Measurements from ENCODE around the gene ZNF157. TPM values are rescaled to one million over a fixed set of nuclear protein-coding genes. Genes with fewer than 3 reads are reported as not detected.

ZNF157 gene
- total RNA-seq, 5 donors from 2014 or later (not counting 1 experiment from before 2014, with no cell fraction given), result 0.72 to 1.2 (median 0.95) TPM

GRCh38 chrX:47448165-47448806, 77.9 kb downstream of the ZNF157 start:
- Histone ChIP-seq H3K36me3 (ENCODE audit: control insufficient read depth in 2 of 2, extremely low read depth in 1 of 2, insufficient read depth in 1 of 2, low read length in 1 of 2) (peaks cover 12 to 31% of the 10 kb centered on the region in 2 donors), H3K4me3 (ENCODE audit: control insufficient read depth in 1 of 2, extremely low read depth in 1 of 2, low read length in 1 of 2) (no peak overlapping the region), H3K27me3 (replicated peaks in 1 of 2; ENCODE audit: control insufficient read depth in 2 of 2, extremely low read depth in 1 of 2, insufficient read depth in 2 of 2, low read length in 1 of 2) (no peaks in the 10 kb centered on the region), H3K4me1 (ENCODE audit: control insufficient read depth in 1 of 2, extremely low read depth in 1 of 2, insufficient read depth in 2 of 2, low read length in 2 of 2) (no peaks in the 10 kb centered on the region), H3K9me3 (peaks cover 4% of the 10 kb centered on the region), H3K27ac (ENCODE audit: low read length) (no peak overlapping the region)
- H3K36me3 Mint-ChIP-seq, result peaks cover 62% of the 10 kb centered on the region
- peaks cover 27 to 31% (median 29%) of the 10 kb centered on the region in 3 donors for H3K9me3 Mint-ChIP-seq
- ChIA-PET POLR2A (no interaction called here), CTCF (no interaction called here)
- no peaks in the 10 kb centered on the region for H3K4me1 Mint-ChIP-seq
- DNase-seq (no peak), ATAC-seq (replicated peaks in 1 of 4) (no peak)
- no peaks in the 10 kb centered on the region for H3K27me3 Mint-ChIP-seq
- no peak overlapping the region for H3K4me3 Mint-ChIP-seq
- WGBS (ENCODE audit: insufficient coverage), result no CpG with 5 or more reads among the region's 6 CpGs
- H3K27ac Mint-ChIP-seq, result no peak overlapping the region

- ChIA-PET CTCF (no interaction called here), POLR2A (interaction anchor here in 1 of 2 donors (0.6 kb wide), 1 partner anchor 21 kb away, joined by 3 read pairs; no protein-coding TSS in a partner anchor)
- Histone ChIP-seq H3K27ac (ENCODE audit: low read length) (no peak overlapping the region), H3K9me3 (peaks cover 4% of the 10 kb centered on the region), H3K4me1 (ENCODE audit: control insufficient read depth in 1 of 2, extremely low read depth in 1 of 2, insufficient read depth in 2 of 2, low read length in 2 of 2) (no peaks in the 10 kb centered on the region), H3K4me3 (ENCODE audit: control insufficient read depth in 1 of 2, extremely low read depth in 1 of 2, low read length in 1 of 2) (no peak overlapping the region), H3K36me3 (ENCODE audit: control insufficient read depth in 2 of 2, extremely low read depth in 1 of 2, insufficient read depth in 1 of 2, low read length in 1 of 2) (peaks cover 12 to 52% of the 10 kb centered on the region in 2 donors), H3K27me3 (replicated peaks in 1 of 2; ENCODE audit: control insufficient read depth in 2 of 2, extremely low read depth in 1 of 2, insufficient read depth in 2 of 2, low read length in 1 of 2) (no peaks in the 10 kb centered on the region)
- Mint-ChIP-seq H3K9me3 (peaks cover 14 to 29% (median 19%) of the 10 kb centered on the region in 3 donors), H3K4me3 (no peak overlapping the region), H3K4me1 (no peaks in the 10 kb centered on the region), H3K27ac (no peak overlapping the region), H3K27me3 (no peaks in the 10 kb centered on the region), H3K36me3 (peaks cover 85% of the 10 kb centered on the region)
- no CpG with 5 or more reads among the region's 8 CpGs for WGBS (ENCODE audit: insufficient coverage)
- ATAC-seq (replicated peaks in 1 of 4), result no peak
- DNase-seq, result no peak
Measured at GRCh38 chrX:47452112-47452511, 81.7 kb downstream of the ZNF157 start.

DNA sequence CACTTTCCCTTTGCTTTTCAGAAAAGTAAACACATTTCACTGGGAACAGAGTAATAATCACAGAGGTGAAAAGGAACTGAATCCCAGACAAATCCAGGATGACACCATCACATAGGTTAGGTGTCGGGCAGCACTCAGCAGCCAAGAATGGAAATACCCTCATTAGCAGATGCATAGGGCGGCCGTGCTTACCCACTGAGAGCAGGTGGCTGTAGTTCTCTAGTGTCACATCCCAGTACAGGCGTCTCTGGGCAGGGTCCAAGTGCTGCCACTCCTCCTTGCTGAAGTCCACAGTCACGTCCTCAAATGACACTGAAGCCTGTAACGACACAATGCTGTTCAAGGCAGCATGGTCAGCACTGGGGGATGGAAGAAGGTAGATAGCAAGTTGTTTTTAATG, 85.7 kb downstream of the ZNF157 start:
- Mint-ChIP-seq H3K4me3 (no peak overlapping the region), H3K9me3 (no peaks in the 10 kb centered on the region), H3K36me3 (peaks cover 64% of the 10 kb centered on the region), H3K27me3 (no peaks in the 10 kb centered on the region), H3K27ac (no peak overlapping the region), H3K4me1 (peaks cover 0 to 2% (median 2%) of the 10 kb centered on the region in 3 donors)
- no peak for DNase-seq
- no peak overlapping the region for H3K27ac ChIP-seq (ENCODE audit: low read length)
- POLR2A ChIA-PET, result no interaction called here
- CTCF ChIA-PET, result no interaction called here
- WGBS (ENCODE audit: insufficient coverage), result no CpG with 5 or more reads among the region's 6 CpGs
- H3K4me3 ChIP-seq (ENCODE audit: control insufficient read depth in 1 of 2, extremely low read depth in 1 of 2, low read length in 1 of 2), result no peak overlapping the region
- H3K36me3 ChIP-seq (ENCODE audit: control insufficient read depth in 2 of 2, extremely low read depth in 1 of 2, insufficient read depth in 1 of 2, low read length in 1 of 2), result peaks cover 12 to 34% of the 10 kb centered on the region in 2 donors
- peaks cover 0 to 7% of the 10 kb centered on the region in 2 experiments for H3K4me1 ChIP-seq (ENCODE audit: control insufficient read depth in 1 of 2, extremely low read depth in 1 of 2, insufficient read depth in 2 of 2, low read length in 2 of 2)
- H3K27me3 ChIP-seq (replicated peaks in 1 of 2; ENCODE audit: control insufficient read depth in 2 of 2, extremely low read depth in 1 of 2, insufficient read depth in 2 of 2, low read length in 1 of 2), result no peaks in the 10 kb centered on the region
- ATAC-seq (replicated peaks in 1 of 4), result no peak
- no peaks in the 10 kb centered on the region for H3K9me3 ChIP-seq

DNA sequence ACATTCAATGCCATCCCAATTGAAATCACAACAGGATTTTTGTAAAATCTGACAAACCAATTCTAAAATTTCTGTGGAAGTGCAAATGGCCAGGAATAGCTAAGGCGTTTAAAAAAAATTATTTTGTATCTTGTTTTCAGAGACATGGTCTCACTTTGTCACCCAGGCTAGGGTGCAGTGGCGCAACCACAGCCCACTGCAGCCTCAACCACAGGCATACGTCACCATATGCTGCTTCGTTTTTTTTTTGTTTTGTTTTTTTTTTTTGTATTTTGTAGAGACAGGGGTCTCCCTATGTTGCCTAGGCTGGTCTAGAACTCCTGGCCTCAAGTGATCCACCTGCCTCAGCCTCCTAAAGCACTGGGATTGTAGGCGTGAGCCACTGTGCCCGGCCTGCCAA, 88.2 kb downstream of the ZNF157 start:
- H3K27ac ChIP-seq (ENCODE audit: low read length), result no peak overlapping the region
- CTCF ChIA-PET, result no interaction called here
- no peak overlapping the region for H3K4me3 ChIP-seq (ENCODE audit: control insufficient read depth in 1 of 2, extremely low read depth in 1 of 2, low read length in 1 of 2)
- DNase-seq (peak in 18 of 35 experiments; percentile 1 to 47 (median 13)), ATAC-seq (replicated peaks in 1 of 4) (peak in 1 of 4 experiments; percentile 54)
- Mint-ChIP-seq H3K4me3 (no peak overlapping the region), H3K9me3 (no peaks in the 10 kb centered on the region), H3K4me1 (peaks cover 2 to 8% (median 7%) of the 10 kb centered on the region in 3 donors), H3K27me3 (no peaks in the 10 kb centered on the region), H3K36me3 (peaks cover 56% of the 10 kb centered on the region), H3K27ac (peak overlapping the region in 1 of 2 donors; percentile 13)
- H3K4me1 ChIP-seq (ENCODE audit: control insufficient read depth in 1 of 2, extremely low read depth in 1 of 2, insufficient read depth in 2 of 2, low read length in 2 of 2), result peaks cover 0 to 7% of the 10 kb centered on the region in 2 experiments
- no CpG with 5 or more reads among the region's 6 CpGs for whole genome bisulfite sequencing (ENCODE audit: insufficient coverage)
- H3K27me3 ChIP-seq (replicated peaks in 1 of 2; ENCODE audit: control insufficient read depth in 2 of 2, extremely low read depth in 1 of 2, insufficient read depth in 2 of 2, low read length in 1 of 2), result no peaks in the 10 kb centered on the region
- H3K9me3 ChIP-seq, result no peaks in the 10 kb centered on the region
- POLR2A ChIA-PET, result no interaction called here
- peaks cover 0 to 22% of the 10 kb centered on the region in 2 donors for H3K36me3 ChIP-seq (ENCODE audit: control insufficient read depth in 2 of 2, extremely low read depth in 1 of 2, insufficient read depth in 1 of 2, low read length in 1 of 2)

DNA sequence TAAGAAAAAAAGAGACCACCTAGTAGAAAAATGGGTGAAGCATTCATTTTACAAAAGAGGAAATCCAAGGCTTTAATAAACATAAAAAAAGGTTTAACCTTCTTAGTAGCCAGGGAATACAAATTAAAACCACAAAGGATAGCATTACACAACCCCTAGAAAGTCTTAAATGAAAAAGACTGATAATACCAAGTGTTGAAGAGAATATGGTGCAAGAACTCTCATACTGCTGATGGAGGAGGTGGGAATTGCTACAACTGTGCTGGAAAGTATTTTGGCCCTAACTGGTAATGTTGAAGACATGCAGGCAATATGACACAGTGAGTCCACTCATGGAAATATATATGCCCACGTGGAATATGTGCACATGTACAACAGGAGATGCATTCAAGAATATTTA, 90.2 kb downstream of the ZNF157 start:
- H3K4me3 Mint-ChIP-seq, result no peak overlapping the region
- peak overlapping the region in 1 of 2 donors; percentile 44 for H3K27ac Mint-ChIP-seq
- peaks cover 52% of the 10 kb centered on the region for H3K36me3 Mint-ChIP-seq
- peaks cover 2 to 10% (median 8%) of the 10 kb centered on the region in 3 donors for H3K4me1 Mint-ChIP-seq
- H3K27ac ChIP-seq (ENCODE audit: low read length), result no peak overlapping the region
- H3K27me3 Mint-ChIP-seq, result no peaks in the 10 kb centered on the region
- H3K9me3 ChIP-seq, result no peaks in the 10 kb centered on the region
- no CpG with 5 or more reads among the region's 1 CpG for WGBS (ENCODE audit: insufficient coverage)
- POLR2A ChIA-PET, result no interaction called here
- H3K4me3 ChIP-seq (ENCODE audit: control insufficient read depth in 1 of 2, extremely low read depth in 1 of 2, low read length in 1 of 2), result no peak overlapping the region
- CTCF ChIA-PET, result no interaction called here
- ATAC-seq (replicated peaks in 1 of 4) (no peak), DNase-seq (no peak)
- H3K36me3 ChIP-seq (ENCODE audit: control insufficient read depth in 2 of 2, extremely low read depth in 1 of 2, insufficient read depth in 1 of 2, low read length in 1 of 2), result peaks cover 0 to 12% of the 10 kb centered on the region in 2 donors
- H3K27me3 ChIP-seq (replicated peaks in 1 of 2; ENCODE audit: control insufficient read depth in 2 of 2, extremely low read depth in 1 of 2, insufficient read depth in 2 of 2, low read length in 1 of 2), result no peaks in the 10 kb centered on the region
- peaks cover 0 to 7% of the 10 kb centered on the region in 2 experiments for H3K4me1 ChIP-seq (ENCODE audit: control insufficient read depth in 1 of 2, extremely low read depth in 1 of 2, insufficient read depth in 2 of 2, low read length in 2 of 2)
- H3K9me3 Mint-ChIP-seq, result no peaks in the 10 kb centered on the region

Other genes starting within 250 kb of the ZNF157 start
- 10 to 100 TPM; 52.9 to 64.1 (median 57.8) TPM for gene NDUFB11, start 225.9 kb upstream of the ZNF157 start, total RNA-seq
- gene RBM10, start 225.4 kb upstream of the ZNF157 start, total RNA-seq, result 10 to 100 TPM; 37.3 to 60.3 (median 55.8) TPM
- 100 to 1,000 TPM; 116 to 177 (median 149) TPM for gene UBA1, start 176.7 kb upstream of the ZNF157 start, total RNA-seq
- gene CDK16, start 151.9 kb upstream of the ZNF157 start, total RNA-seq, result 100 to 1,000 TPM in 2 of 5 donors, 10 to 100 TPM in 3; 54.7 to 139 (median 60.4) TPM
- gene USP11, start 137.6 kb upstream of the ZNF157 start, total RNA-seq, result 100 to 1,000 TPM in 1 of 5 donors, 10 to 100 TPM in 4; 72.3 to 122 (median 85.5) TPM
- 10 to 100 TPM in 3 of 5 donors, 1 to 10 TPM in 2; 8.4 to 20.4 (median 14.7) TPM for gene ZNF41, start 112.6 kb downstream of the ZNF157 start, total RNA-seq
- gene ARAF, start 190.6 kb downstream of the ZNF157 start, total RNA-seq, result 100 to 1,000 TPM; 113 to 138 (median 122) TPM
- gene TIMP1, start 211.9 kb downstream of the ZNF157 start, total RNA-seq, result 100 to 1,000 TPM in 1 of 5 donors, 10 to 100 TPM in 4; 28.7 to 120 (median 59.7) TPM
- gene SYN1, start 249.3 kb downstream of the ZNF157 start, total RNA-seq, result 1 to 10 TPM in 1 of 5 donors, under 1 TPM in 3, not detected in 1; 0.21 to 1.3 (median 0.81) TPM